ENCODE measurements around the gene CYGB.

Gene CYGB

DNA sequence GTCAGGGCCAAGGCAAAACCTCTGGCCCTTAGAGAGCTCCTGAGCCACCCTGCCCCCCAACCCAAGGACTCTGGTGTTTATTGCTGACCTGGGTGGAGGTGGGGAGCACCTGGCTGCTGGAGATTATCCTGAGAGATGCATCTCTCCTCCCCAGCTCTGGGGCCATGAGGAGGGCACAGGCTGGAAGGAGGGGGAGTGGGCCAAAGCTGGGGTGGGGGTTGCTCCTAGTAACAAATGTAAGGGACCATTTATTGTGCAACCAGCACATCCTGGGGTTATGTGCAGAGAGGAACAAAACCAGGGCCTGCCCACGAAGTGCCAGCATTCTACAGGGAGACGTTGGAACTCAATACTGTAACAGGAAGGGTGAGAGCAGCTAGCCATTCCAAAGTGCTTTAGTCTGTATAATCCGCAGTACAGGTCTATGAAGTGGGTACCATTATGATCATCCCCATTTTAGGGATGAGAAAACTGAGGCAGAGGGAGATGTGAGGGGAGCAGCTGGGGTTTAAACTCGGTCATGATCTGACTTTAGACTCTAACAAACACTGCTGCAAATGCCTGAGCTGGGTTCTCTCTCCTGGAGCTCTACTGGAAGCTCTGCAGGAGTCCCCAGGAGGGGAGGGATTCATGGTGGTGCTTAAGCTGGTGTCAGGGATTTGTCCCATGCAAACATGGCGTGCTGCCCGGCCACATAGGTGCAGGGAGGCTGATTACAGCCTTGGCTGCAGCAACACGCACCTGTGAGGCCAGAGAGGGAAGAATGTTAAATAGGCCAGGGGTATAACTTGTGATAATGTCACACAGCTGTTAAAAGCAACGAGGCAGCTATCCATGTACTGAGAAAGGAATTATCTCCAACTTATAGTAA, 34.9 kb downstream of the CYGB start:
- no peak for DNase-seq (ENCODE audit: low read depth)
- H3K4me3 ChIP-seq (ENCODE audit: control insufficient read depth, low read depth, low read length) = no peak overlapping the region
- TF ChIP-seq, protein P1, sequence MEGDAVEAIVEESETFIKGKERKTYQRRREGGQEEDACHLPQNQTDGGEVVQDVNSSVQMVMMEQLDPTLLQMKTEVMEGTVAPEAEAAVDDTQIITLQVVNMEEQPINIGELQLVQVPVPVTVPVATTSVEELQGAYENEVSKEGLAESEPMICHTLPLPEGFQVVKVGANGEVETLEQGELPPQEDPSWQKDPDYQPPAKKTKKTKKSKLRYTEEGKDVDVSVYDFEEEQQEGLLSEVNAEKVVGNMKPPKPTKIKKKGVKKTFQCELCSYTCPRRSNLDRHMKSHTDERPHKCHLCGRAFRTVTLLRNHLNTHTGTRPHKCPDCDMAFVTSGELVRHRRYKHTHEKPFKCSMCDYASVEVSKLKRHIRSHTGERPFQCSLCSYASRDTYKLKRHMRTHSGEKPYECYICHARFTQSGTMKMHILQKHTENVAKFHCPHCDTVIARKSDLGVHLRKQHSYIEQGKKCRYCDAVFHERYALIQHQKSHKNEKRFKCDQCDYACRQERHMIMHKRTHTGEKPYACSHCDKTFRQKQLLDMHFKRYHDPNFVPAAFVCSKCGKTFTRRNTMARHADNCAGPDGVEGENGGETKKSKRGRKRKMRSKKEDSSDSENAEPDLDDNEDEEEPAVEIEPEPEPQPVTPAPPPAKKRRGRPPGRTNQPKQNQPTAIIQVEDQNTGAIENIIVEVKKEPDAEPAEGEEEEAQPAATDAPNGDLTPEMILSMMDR (IDR thresholded peaks at IDR 0.05; ENCODE audit: control insufficient read depth, insufficient read depth, low read depth, low read length, missing control alignments) = no peak

DNA sequence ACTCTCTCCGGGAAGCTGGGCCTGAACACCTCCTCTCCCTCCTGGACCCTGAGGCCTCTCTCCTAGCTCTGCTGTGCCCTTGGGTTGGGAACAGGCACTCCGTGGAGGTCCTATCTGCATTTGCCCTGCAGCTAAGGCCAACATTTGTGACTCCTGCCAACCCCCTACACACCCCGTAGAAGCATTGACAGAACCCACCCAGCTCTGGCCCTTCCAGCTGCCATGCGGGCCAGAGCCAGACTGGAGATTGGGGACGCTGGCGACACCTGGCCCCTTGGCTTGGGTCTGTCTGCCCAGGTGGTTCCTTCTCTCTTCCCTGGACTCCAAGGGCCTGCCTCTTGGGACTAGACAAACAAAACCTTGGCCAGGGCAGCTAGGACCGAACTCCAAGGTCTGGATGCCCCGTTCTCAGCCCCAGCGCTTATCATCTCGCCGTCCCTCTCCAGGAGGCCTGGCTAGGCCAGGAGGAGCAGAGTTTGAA, 35.6 kb downstream of the CYGB start:
- H3K4me3 ChIP-seq (ENCODE audit: control insufficient read depth, low read depth, low read length) = peak overlapping the region; percentile 44
- DNase-seq (ENCODE audit: low read depth) = no peak
- TF ChIP-seq, protein P1 (IDR thresholded peaks at IDR 0.05; ENCODE audit: control insufficient read depth, insufficient read depth, low read depth, low read length, missing control alignments) = no peak

DNA sequence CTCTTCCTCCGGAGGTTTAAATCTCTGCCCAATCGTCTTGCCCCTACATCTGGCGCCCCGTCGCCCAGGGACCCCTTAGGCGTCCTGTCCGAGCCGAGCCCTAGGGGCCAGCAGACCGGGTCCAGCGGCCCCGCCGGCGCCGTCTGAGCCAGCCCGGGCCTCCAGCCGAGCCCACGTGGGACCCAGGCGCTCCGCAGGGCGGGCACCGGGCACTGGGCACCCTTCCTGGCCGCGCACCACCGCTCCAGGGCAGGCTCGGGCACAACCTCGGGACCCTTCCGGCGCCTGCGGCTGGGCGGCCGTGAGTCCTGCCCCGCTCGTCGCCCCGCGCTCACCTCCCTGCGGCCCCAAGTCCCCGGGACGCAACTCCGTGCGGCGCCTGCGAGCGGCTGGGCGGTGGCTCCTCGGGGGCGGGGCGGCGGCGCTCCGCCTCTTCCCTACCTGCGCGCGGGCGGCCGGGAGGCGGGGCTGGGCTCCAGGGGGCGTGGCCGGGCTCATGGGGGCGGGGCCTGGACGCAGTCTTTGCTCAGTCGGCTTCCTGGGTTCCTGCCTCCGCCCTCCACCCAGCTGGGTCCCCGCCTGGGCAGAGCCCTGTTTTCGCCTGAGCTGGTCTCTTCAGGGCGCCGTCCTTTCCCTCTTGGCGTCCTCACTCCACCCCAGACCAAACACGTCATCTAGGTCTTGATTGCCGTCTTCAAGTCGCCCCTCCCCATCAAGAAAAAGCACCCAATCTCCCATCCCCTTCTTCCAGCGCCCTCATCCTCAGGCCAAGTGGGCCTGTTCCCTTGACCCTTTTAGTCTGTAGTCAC, 36.3 kb downstream of the CYGB start, which contains the start of gene RHBDF2:
TSS of gene RHBDF2 (minus strand) at position 406 of the 809 bp plus-strand sequence. CDS start 19,899 bp downstream, outside the sequence.
- TF ChIP-seq, protein P1 (IDR thresholded peaks at IDR 0.05; ENCODE audit: control insufficient read depth, insufficient read depth, low read depth, low read length, missing control alignments) = no peak
- DNase-seq (ENCODE audit: low read depth) = no peak
- peak within 1 kb of the TSS; percentile 44 for H3K4me3 ChIP-seq (ENCODE audit: control insufficient read depth, low read depth, low read length)

DNA sequence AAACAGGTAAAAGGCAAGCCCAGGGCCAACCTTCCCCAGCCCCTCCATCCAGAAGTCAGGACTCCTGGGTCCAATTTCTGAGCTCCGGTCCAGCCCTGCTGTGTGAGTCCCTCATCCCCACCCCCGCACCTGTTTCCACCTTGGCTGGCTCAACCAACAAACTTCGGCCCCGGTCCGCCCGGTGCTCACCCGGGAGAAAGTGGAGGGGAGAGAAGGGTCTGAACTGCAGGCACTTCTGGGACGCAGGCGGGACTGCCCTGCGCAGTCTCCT, 36.8 kb downstream of the CYGB start:
- H3K4me3 ChIP-seq (ENCODE audit: control insufficient read depth, low read depth, low read length) = peak overlapping the region; percentile 44
- TF ChIP-seq, protein P1 (IDR thresholded peaks at IDR 0.05; ENCODE audit: control insufficient read depth, insufficient read depth, low read depth, low read length, missing control alignments) = no peak
- no peak for DNase-seq (ENCODE audit: low read depth)

DNA sequence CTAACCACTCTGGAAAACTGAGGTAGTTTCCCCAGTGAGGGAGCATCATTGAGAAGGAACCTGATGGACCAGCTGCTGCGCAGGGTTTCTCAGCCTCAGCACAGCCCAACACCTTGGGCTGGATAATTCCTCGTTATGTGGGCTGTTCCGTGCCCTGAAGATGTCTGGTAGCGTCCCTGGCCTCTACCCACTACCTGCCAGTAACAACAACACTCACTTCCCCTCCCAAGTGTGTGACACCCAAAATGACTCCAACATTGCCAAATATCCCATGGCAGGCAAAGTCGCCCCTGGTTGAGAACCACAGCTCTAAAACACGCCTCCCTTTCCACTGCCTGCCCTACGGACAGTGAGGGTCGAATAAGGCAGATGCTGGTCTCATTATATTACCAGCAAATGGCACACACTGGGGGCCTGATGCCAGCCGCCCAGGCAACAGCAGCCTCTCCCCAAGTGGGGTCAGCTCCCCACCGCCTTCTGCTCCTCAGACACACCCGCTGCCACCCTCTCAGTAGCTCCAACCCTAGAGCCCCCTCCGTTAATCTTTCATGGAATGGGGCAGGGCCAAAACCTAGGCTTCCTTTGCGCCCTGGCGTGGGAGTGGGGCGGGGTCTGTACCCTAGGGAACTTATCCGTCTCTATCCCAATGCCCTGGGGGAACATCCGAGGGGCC, 37.3 kb downstream of the CYGB start:
- H3K4me3 ChIP-seq (ENCODE audit: control insufficient read depth, low read depth, low read length) = peak overlapping the region; percentile 44

DNA sequence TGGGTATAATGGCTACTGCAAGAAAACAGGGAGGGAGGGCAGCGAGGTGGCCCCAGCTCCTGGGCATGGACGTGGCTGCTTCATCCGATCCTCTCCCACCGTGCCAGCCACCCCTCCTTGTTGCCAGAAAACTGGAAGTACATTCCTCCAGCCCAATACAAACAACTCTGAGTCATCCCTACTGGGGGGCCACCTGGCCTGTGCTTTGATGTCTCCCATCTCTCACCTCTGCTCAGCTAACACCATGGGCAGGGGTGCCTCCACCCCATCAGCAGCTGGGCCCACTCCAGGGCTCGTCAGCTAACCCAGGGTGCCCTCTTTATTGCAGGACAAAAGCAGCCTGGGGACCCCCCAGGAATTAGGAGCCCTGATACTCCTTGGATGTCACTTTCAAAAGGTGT, 38.2 kb downstream of the CYGB start:
- no peak for DNase-seq (ENCODE audit: low read depth)

More for the DNA sequence above, 37.3 kb downstream of the CYGB start:
- DNase-seq (ENCODE audit: low read depth) = no peak
- TF ChIP-seq, protein P1 (IDR thresholded peaks at IDR 0.05; ENCODE audit: control insufficient read depth, insufficient read depth, low read depth, low read length, missing control alignments) = no peak

More for the DNA sequence above, 38.2 kb downstream of the CYGB start:
- H3K4me3 ChIP-seq (ENCODE audit: control insufficient read depth, low read depth, low read length) = no peak overlapping the region
- TF ChIP-seq, protein P1 (IDR thresholded peaks at IDR 0.05; ENCODE audit: control insufficient read depth, insufficient read depth, low read depth, low read length, missing control alignments) = no peak
